ENCODE data around the gene NCKAP5. TPM values are rescaled to one million over a fixed set of nuclear protein-coding genes. Genes with fewer than 3 reads are reported as not detected.

The NCKAP5 gene
- total and polyA plus RNA-seq, 2 experiments from 2014 or later, result 2.2 to 5.5 TPM

DNA sequence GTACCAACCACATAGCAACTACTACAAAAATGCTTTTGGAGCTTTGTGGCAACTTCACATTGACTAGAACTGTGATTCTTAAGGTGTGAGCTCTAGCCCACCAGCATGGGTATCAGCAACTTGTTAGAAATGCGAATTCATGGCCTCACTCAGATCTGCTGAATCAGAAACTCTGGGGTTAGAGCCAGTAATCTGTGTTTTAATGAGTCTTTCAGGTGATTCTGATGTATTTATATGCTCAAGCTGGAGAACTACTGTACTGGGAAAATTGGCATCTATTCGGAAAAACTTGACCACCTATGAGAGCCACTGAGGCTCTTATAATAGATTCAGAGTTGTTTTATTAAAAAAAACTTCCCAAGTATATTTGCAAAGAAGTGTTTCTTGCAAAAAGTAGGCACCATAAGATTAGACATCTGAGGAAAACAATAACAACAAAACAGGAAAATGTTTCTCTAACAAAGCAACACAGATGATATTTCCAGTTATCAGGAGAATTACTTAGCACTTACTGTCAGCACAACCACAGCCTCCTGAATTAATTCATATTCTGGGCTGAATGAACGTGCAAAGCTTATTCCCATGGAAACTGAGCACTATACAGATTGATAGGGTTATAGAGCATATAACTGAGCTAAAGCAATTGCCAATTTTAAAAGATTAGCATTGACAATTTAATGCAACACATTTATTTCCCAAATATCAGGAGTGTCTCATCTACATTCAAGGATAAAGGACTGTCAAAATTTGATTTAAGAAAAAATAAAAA is 71.6 kb downstream of the NCKAP5 start:
- Histone ChIP-seq H3K9me3 (ENCODE audit: low read depth) (no peaks in the 10 kb centered on the region), H2AFZ (no peak overlapping the region), H4K20me1 (ENCODE audit: insufficient read depth, poor library complexity, severe bottlenecking) (no peaks in the 10 kb centered on the region), H3K4me1 (ENCODE audit: insufficient read depth) (peaks cover 19% of the 10 kb centered on the region), H3K4me3 (no peak overlapping the region), H3K27me3 (no peaks in the 10 kb centered on the region), H3K4me2 (no peak overlapping the region), H3K79me2 (no peaks in the 10 kb centered on the region), H3K9me2 (replicated peaks; ENCODE audit: insufficient read depth) (no peaks in the 10 kb centered on the region), H3K27ac (no peak overlapping the region), H3K36me3 (replicated peaks; ENCODE audit: insufficient read depth, low read depth) (no peaks in the 10 kb centered on the region)
- no peak for DNase-seq (ENCODE audit: low spot score)
- TF ChIP-seq EZH2 (IDR thresholded peaks at IDR 0.05; ENCODE audit: borderline replicate concordance) (no peak), EZH2phosphoT487 (IDR thresholded peaks at IDR 0.05; ENCODE audit: low read depth, severe bottlenecking, unreplicated experiment) (no peak)
- TF ChIP-seq, protein P1, sequence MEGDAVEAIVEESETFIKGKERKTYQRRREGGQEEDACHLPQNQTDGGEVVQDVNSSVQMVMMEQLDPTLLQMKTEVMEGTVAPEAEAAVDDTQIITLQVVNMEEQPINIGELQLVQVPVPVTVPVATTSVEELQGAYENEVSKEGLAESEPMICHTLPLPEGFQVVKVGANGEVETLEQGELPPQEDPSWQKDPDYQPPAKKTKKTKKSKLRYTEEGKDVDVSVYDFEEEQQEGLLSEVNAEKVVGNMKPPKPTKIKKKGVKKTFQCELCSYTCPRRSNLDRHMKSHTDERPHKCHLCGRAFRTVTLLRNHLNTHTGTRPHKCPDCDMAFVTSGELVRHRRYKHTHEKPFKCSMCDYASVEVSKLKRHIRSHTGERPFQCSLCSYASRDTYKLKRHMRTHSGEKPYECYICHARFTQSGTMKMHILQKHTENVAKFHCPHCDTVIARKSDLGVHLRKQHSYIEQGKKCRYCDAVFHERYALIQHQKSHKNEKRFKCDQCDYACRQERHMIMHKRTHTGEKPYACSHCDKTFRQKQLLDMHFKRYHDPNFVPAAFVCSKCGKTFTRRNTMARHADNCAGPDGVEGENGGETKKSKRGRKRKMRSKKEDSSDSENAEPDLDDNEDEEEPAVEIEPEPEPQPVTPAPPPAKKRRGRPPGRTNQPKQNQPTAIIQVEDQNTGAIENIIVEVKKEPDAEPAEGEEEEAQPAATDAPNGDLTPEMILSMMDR (IDR thresholded peaks at IDR 0.05; ENCODE audit: poor library complexity), result no peak
- WGBS (ENCODE audit: low lambda C conversion rate, missing lambda C conversion rate), result 87% methylated on average over 3 of the region's 3 CpGs

GRCh38 chr2:133495226-133495625 is 73.0 kb downstream of the NCKAP5 start:
- Histone ChIP-seq H3K79me2 (no peaks in the 10 kb centered on the region), H3K4me3 (no peak overlapping the region), H3K9me2 (replicated peaks; ENCODE audit: insufficient read depth) (no peaks in the 10 kb centered on the region), H3K36me3 (replicated peaks; ENCODE audit: insufficient read depth, low read depth) (no peaks in the 10 kb centered on the region), H3K27me3 (no peaks in the 10 kb centered on the region), H3K4me1 (ENCODE audit: insufficient read depth) (peaks cover 19% of the 10 kb centered on the region), H4K20me1 (ENCODE audit: insufficient read depth, poor library complexity, severe bottlenecking) (no peaks in the 10 kb centered on the region), H3K9me3 (ENCODE audit: low read depth) (no peaks in the 10 kb centered on the region), H2AFZ (no peak overlapping the region), H3K4me2 (peak overlapping the region; percentile 25), H3K27ac (peak overlapping the region; percentile 52)
- DNase-seq (ENCODE audit: low spot score), result peak; percentile 35
- WGBS (ENCODE audit: low lambda C conversion rate, missing lambda C conversion rate), result 66% methylated on average over 5 of the region's 5 CpGs
- TF ChIP-seq, protein P1 (IDR thresholded peaks at IDR 0.05; ENCODE audit: poor library complexity), result no peak
- TF ChIP-seq EZH2phosphoT487 (IDR thresholded peaks at IDR 0.05; ENCODE audit: low read depth, severe bottlenecking, unreplicated experiment) (no peak), EZH2 (IDR thresholded peaks at IDR 0.05; ENCODE audit: borderline replicate concordance) (no peak)

DNA sequence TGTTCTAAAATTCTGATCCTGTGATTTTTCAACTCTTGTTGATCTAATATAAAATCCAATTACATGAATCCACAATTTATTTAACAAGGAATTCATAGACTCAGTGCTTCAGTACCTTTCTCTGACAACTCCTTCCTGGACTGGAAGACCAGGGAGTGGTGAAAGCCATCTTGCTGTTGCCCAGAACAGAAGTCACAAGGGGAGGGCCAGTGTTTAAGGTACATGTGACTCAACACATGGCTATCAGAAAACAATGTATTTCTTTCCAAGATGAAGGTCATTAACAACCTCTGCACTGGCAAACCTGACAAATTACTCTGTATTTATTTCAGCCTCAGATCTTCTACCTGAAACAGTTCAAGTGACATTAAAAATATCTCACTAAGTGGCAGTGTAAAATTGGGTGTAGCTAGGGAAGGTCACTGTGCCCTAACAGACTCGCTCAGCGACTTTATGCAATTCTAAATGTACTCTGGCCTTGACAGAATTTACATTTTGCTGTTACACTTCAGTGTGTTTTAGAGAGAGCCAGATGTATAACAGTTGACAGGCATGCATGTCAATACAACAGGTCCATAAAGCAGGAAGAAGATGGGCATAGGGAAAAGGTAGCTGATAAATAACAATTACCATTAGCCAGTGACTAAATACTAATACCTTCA is 75.4 kb downstream of the NCKAP5 start:
- H3K4me2 ChIP-seq, result no peak overlapping the region
- 78% methylated on average over 2 of the region's 2 CpGs for WGBS (ENCODE audit: low lambda C conversion rate, missing lambda C conversion rate)
- H3K9me2 ChIP-seq (replicated peaks; ENCODE audit: insufficient read depth), result no peaks in the 10 kb centered on the region
- no peak for TF ChIP-seq EZH2phosphoT487 (IDR thresholded peaks at IDR 0.05; ENCODE audit: low read depth, severe bottlenecking, unreplicated experiment)
- no peak for TF ChIP-seq EZH2 (IDR thresholded peaks at IDR 0.05; ENCODE audit: borderline replicate concordance)
- TF ChIP-seq, protein P1 (IDR thresholded peaks at IDR 0.05; ENCODE audit: poor library complexity), result no peak
- peak overlapping the region; percentile 79 for H3K27ac ChIP-seq
- H3K36me3 ChIP-seq (replicated peaks; ENCODE audit: insufficient read depth, low read depth), result no peaks in the 10 kb centered on the region
- no peak overlapping the region for H2AFZ ChIP-seq
- no peak for DNase-seq (ENCODE audit: low spot score)
- no peak overlapping the region for H3K4me3 ChIP-seq
- no peaks in the 10 kb centered on the region for H3K79me2 ChIP-seq
- no peaks in the 10 kb centered on the region for H3K27me3 ChIP-seq
- H3K4me1 ChIP-seq (ENCODE audit: insufficient read depth), result peaks cover 25% of the 10 kb centered on the region
- no peaks in the 10 kb centered on the region for H4K20me1 ChIP-seq (ENCODE audit: insufficient read depth, poor library complexity, severe bottlenecking)
- no peaks in the 10 kb centered on the region for H3K9me3 ChIP-seq (ENCODE audit: low read depth)
